Regular cardiac myocyte (primary cell): ENCODE measurements around the gene LRP2. TPM values are rescaled to one million over a fixed set of nuclear protein-coding genes. Genes with fewer than 3 reads are reported as not detected.

Source experiments
- total RNA-seq: library from RNA; depleted of rRNA; stranded (reverse); fragments of >200 nt; gene quantifications from 2 replicates; pipeline ENCODE4 v1.2.3, GENCODE V29; 2014

LRP2 gene
- under 0.01 TPM in 1 of 2 replicates, not detected in the other for total RNA-seq

DNA sequence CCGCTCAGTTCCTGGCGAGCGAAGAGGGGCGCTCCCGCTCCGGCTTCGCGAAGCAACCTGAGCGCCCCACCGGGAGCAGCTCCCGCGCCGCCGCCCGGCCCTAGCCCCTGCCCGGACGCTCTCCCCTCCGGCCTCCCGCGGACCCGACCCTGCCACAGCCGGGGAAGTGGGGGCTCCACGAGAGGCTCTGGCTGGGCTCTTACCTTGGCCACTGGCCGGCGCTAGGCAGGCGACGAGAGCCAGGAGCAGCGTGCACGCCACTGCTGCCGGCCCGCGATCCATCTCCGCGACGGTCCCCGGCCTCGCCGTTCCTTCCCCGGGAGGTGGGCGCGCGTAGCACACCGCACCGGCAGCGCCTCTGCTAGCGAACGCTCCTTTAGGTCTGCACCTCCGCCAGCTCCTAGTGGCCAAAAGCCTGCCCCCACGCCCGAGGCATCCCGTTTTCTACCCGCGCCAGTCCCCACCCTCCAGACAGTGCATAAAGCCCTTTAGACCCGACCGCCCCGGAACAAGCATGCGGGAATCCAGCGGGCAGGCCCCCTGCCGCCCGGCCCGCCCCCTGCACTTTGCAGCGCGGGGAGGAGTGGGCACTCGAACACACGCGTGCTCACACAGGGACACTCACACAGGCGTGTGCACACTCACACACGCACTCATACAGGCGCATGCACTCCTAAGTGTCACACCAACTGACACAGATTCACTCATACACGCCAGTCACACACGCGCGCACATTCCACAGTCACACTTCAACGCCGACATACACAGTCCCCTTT, at the start of gene LRP2:
Gene LRP2, minus strand, starts transcription at position 417 of the 776 bp plus-strand sequence. Its CDS starts 135 bp downstream, at position 282.

Other genes starting within 250 kb of the LRP2 start
- gene BBS5, start 117.0 kb upstream of the LRP2 start, total RNA-seq: 2.9 and 5.4 TPM in 2 replicates
- gene KLHL41, start 147.2 kb upstream of the LRP2 start, total RNA-seq: 0.38 and 0.85 TPM in 2 replicates
- gene FASTKD1, start 211.3 kb upstream of the LRP2 start, total RNA-seq: 19.0 and 21.4 TPM in 2 replicates
- 21.5 and 35.0 TPM in 2 replicates for gene PPIG, start 221.8 kb upstream of the LRP2 start, total RNA-seq